VCaP (cell line): ENCODE measurements around the gene SORL1-AS1.

Source experiments
- H3K27ac ChIP-seq: fragments of 450-650 bp; 2 replicates; pipeline ENCODE4 v1.5.1; 2017
- CTCF ChIP-seq: fragments of 450-650 bp; conservative IDR thresholded peaks from 2 replicates; pipeline ENCODE4 v1.5.1; 2017; ENCODE audit warnings: mild to moderate bottlenecking, moderate library complexity

Gene SORL1-AS1

GRCh38 chr11:121464352-121464946 is 11.7 kb upstream of the SORL1-AS1 start:
- TF ChIP-seq CTCF, result no peak
- H3K27ac ChIP-seq, result no peak overlapping the region

- H3K27ac ChIP-seq, result peak overlapping the region; percentile 18; the same call in 1 of the 2 replicates
- no peak for TF ChIP-seq CTCF
Observed at GRCh38 chr11:121463689-121464335, 11.0 kb upstream of the SORL1-AS1 start.

GRCh38 chr11:121461843-121462242 is 9.1 kb upstream of the SORL1-AS1 start:
- no peak for TF ChIP-seq CTCF

GRCh38 chr11:121460941-121461514 is 8.3 kb upstream of the SORL1-AS1 start:
- TF ChIP-seq CTCF, result no peak
- peak overlapping the region; percentile 73; the same call in 1 of the 2 replicates for H3K27ac ChIP-seq

More at GRCh38 chr11:121461843-121462242, 9.1 kb upstream of the SORL1-AS1 start:
- H3K27ac ChIP-seq, result no peak overlapping the region

GRCh38 chr11:121459413-121460017 is 6.7 kb upstream of the SORL1-AS1 start:
- no peak for TF ChIP-seq CTCF

GRCh38 chr11:121458551-121458950 is 5.8 kb upstream of the SORL1-AS1 start:
- TF ChIP-seq CTCF, result no peak
- peak overlapping the region; percentile 73; the same call in 1 of the 2 replicates for H3K27ac ChIP-seq

More at GRCh38 chr11:121459413-121460017, 6.7 kb upstream of the SORL1-AS1 start:
- H3K27ac ChIP-seq, result peak overlapping the region; percentile 73

- no peak overlapping the region for H3K27ac ChIP-seq
- no peak for TF ChIP-seq CTCF
Observed at GRCh38 chr11:121456816-121457431, 4.2 kb upstream of the SORL1-AS1 start.
